ENCODE results near the gene MBD4. TPM values are rescaled to one million over a fixed set of nuclear protein-coding genes. Genes with fewer than 3 reads are reported as not detected.
"Not testable (repeated sequence)": the region's sequence is repeated elsewhere in the genome, so short reads cannot be mapped to it uniquely, and the experiment has no call there.

Gene MBD4
- total RNA-seq = 10 to 100 TPM; 18.0 to 39.8 (median 25.4) TPM

GRCh38 chr3:129439817-129440617 lies at the start of gene MBD4, which contains the start of gene IFT122:
TSS of gene MBD4 (minus strand) at chr3:129439948. CDS start at chr3:129439833, 115 bp downstream.
TSS of gene IFT122 (plus strand) at chr3:129440224. CDS start at chr3:129440331, 107 bp downstream.
- Histone ChIP-seq H3K4me3 (peak within 1 kb of the TSS; percentile 67 to 76 (median 69)), H3K27ac (peak within 1 kb of the TSS; percentile 85 to 90), H3K4me1 (replicated peaks in 1 of 2) (peaks cover 11 to 24% of the 10 kb centered on the region in 2 donors)
- in situ Hi-C loops (cut with MboI; ENCODE audit: low pct_unique_long_range_greater_than_20kb in 2 of 9, low sequenced_read_pairs in 9 of 9, unreplicated experiment in 9 of 9) = no loop called here
- peak; percentile 86 to 93 (median 90) for ATAC-seq (replicated peaks in 6 of 8)
- 0 to 5% (median 0%) methylated on average over 3 to 42 of the region's 75 CpGs; no CpG with 5 or more reads in 2 of the 10 experiments for WGBS, 10 experiments

- ATAC-seq (replicated peaks in 6 of 8); H3K27ac ChIP-seq; H3K4me1 ChIP-seq (replicated peaks in 1 of 2); H3K4me3 ChIP-seq: not testable (repeated sequence)
- WGBS, 10 experiments = 75 to 100% (median 100%) methylated on average over 1 to 4 of the region's 10 CpGs; no CpG with 5 or more reads in 5 of the 10 experiments
- in situ Hi-C loops (cut with MboI; ENCODE audit: low pct_unique_long_range_greater_than_20kb in 2 of 9, low sequenced_read_pairs in 9 of 9, unreplicated experiment in 9 of 9) = loop anchor here in 5 of 9 experiments (25.0 kb wide), 5 partner anchors 123 to 448 kb away; partner anchors contain the start of gene PLXND1 (in 1 of the 5)
Measured at GRCh38 chr3:129489258-129489657, 49.5 kb upstream of the MBD4 start.

- not testable (repeated sequence) for H3K4me1 ChIP-seq (replicated peaks in 1 of 2); H3K27ac ChIP-seq; H3K4me3 ChIP-seq; ATAC-seq (replicated peaks in 6 of 8)
- in situ Hi-C loops (cut with MboI; ENCODE audit: low pct_unique_long_range_greater_than_20kb in 2 of 9, low sequenced_read_pairs in 9 of 9, unreplicated experiment in 9 of 9) = loop anchor here in 5 of 9 experiments (25.0 kb wide), 5 partner anchors 124 to 449 kb away; partner anchors contain the start of gene PLXND1 (in 1 of the 5)
- WGBS, 10 experiments = 100% methylated on average over 1 of the region's 4 CpGs; no CpG with 5 or more reads in 8 of the 10 experiments
Measured at GRCh38 chr3:129487868-129488335, 48.2 kb upstream of the MBD4 start.

- peaks cover 6 to 7% of the 10 kb centered on the region in 2 donors for H3K4me1 ChIP-seq (replicated peaks in 1 of 2)
- 60 to 100% (median 95%) methylated on average over 1 to 6 of the region's 13 CpGs; no CpG with 5 or more reads in 5 of the 10 experiments for WGBS, 10 experiments
- H3K27ac ChIP-seq = no peak overlapping the region
- H3K4me3 ChIP-seq = no peak overlapping the region
- in situ Hi-C loops (cut with MboI; ENCODE audit: low pct_unique_long_range_greater_than_20kb in 2 of 9, low sequenced_read_pairs in 9 of 9, unreplicated experiment in 9 of 9) = loop anchor here in 5 of 9 experiments (25.0 kb wide), 5 partner anchors 125 to 450 kb away; partner anchors contain the start of gene PLXND1 (in 1 of the 5)
- ATAC-seq (replicated peaks in 6 of 8) = no peak
Measured at GRCh38 chr3:129487183-129487867, 47.6 kb upstream of the MBD4 start.

GRCh38 chr3:129486664-129487035 lies 46.9 kb upstream of the MBD4 start:
- Histone ChIP-seq H3K4me1 (replicated peaks in 1 of 2) (peaks cover 6 to 10% of the 10 kb centered on the region in 2 donors), H3K27ac (no peak overlapping the region), H3K4me3 (no peak overlapping the region)
- WGBS, 10 experiments = 100% methylated on average over 2 of the region's 2 CpGs; no CpG with 5 or more reads in 8 of the 10 experiments
- ATAC-seq (replicated peaks in 6 of 8) = no peak
- in situ Hi-C loops (cut with MboI; ENCODE audit: low pct_unique_long_range_greater_than_20kb in 2 of 9, low sequenced_read_pairs in 9 of 9, unreplicated experiment in 9 of 9) = loop anchor here in 5 of 9 experiments (25.0 kb wide), 5 partner anchors 126 to 451 kb away; partner anchors contain the start of gene PLXND1 (in 1 of the 5)

GRCh38 chr3:129485721-129486663 lies 46.2 kb upstream of the MBD4 start:
- peaks cover 7 to 15% of the 10 kb centered on the region in 2 donors for H3K4me1 ChIP-seq (replicated peaks in 1 of 2)
- ATAC-seq (replicated peaks in 6 of 8) = peak in 2 of 8 experiments; percentile 22 to 37
- in situ Hi-C loops (cut with MboI; ENCODE audit: low pct_unique_long_range_greater_than_20kb in 2 of 9, low sequenced_read_pairs in 9 of 9, unreplicated experiment in 9 of 9) = loop anchor here in 5 of 9 experiments (25.0 kb wide), 5 partner anchors 126 to 451 kb away; partner anchors contain the start of gene PLXND1 (in 1 of the 5)
- H3K27ac ChIP-seq = no peak overlapping the region
- WGBS, 10 experiments = 16 to 100% (median 66%) methylated on average over 1 to 9 of the region's 11 CpGs
- H3K4me3 ChIP-seq = no peak overlapping the region

- H3K4me3 ChIP-seq; ATAC-seq (replicated peaks in 6 of 8); H3K27ac ChIP-seq; H3K4me1 ChIP-seq (replicated peaks in 1 of 2): not testable (repeated sequence)
- in situ Hi-C loops (cut with MboI; ENCODE audit: low pct_unique_long_range_greater_than_20kb in 2 of 9, low sequenced_read_pairs in 9 of 9, unreplicated experiment in 9 of 9) = loop anchor here in 5 of 9 experiments (25.0 kb wide), 5 partner anchors 127 to 452 kb away; partner anchors contain the start of gene PLXND1 (in 1 of the 5)
- 80 to 100% (median 92%) methylated on average over 1 to 4 of the region's 6 CpGs; no CpG with 5 or more reads in 2 of the 10 experiments for WGBS, 10 experiments
Measured at GRCh38 chr3:129485146-129485545, 45.4 kb upstream of the MBD4 start.

- H3K27ac ChIP-seq = no peak overlapping the region
Measured at GRCh38 chr3:129483870-129484269, 44.1 kb upstream of the MBD4 start.

GRCh38 chr3:129482721-129483120 lies 43.0 kb upstream of the MBD4 start:
- in situ Hi-C loops (cut with MboI; ENCODE audit: low pct_unique_long_range_greater_than_20kb in 2 of 9, low sequenced_read_pairs in 9 of 9, unreplicated experiment in 9 of 9) = loop anchor here in 5 of 9 experiments (25.0 kb wide), 5 partner anchors 130 to 455 kb away; partner anchors contain the start of gene PLXND1 (in 1 of the 5)
- no peak for ATAC-seq (replicated peaks in 6 of 8)
- H3K4me3 ChIP-seq = no peak overlapping the region
- H3K4me1 ChIP-seq (replicated peaks in 1 of 2) = peaks cover 3 to 8% of the 10 kb centered on the region in 2 donors
- H3K27ac ChIP-seq = no peak overlapping the region
- 14 to 80% (median 50%) methylated on average over 1 of the region's 1 CpG; no CpG with 5 or more reads in 6 of the 10 experiments for WGBS, 10 experiments

More at GRCh38 chr3:129483870-129484269, 44.1 kb upstream of the MBD4 start:
- WGBS, 10 experiments = 37 to 82% (median 68%) methylated on average over 1 to 7 of the region's 8 CpGs; no CpG with 5 or more reads in 6 of the 10 experiments
- in situ Hi-C loops (cut with MboI; ENCODE audit: low pct_unique_long_range_greater_than_20kb in 2 of 9, low sequenced_read_pairs in 9 of 9, unreplicated experiment in 9 of 9) = loop anchor here in 5 of 9 experiments (25.0 kb wide), 5 partner anchors 128 to 453 kb away; partner anchors contain the start of gene PLXND1 (in 1 of the 5)
- Histone ChIP-seq H3K4me1 (replicated peaks in 1 of 2) (peaks cover 3 to 8% of the 10 kb centered on the region in 2 donors), H3K4me3 (no peak overlapping the region)
- no peak for ATAC-seq (replicated peaks in 6 of 8)

- peak in 7 of 8 experiments; percentile 32 to 88 (median 60) for ATAC-seq (replicated peaks in 6 of 8)
- 0 to 100% (median 85%) methylated on average over 1 to 5 of the region's 12 CpGs; no CpG with 5 or more reads in 2 of the 10 experiments for WGBS, 10 experiments
- Histone ChIP-seq H3K27ac (no peak overlapping the region), H3K4me1 (replicated peaks in 1 of 2) (peaks cover 3 to 8% of the 10 kb centered on the region in 2 donors), H3K4me3 (no peak overlapping the region)
- in situ Hi-C loops (cut with MboI; ENCODE audit: low pct_unique_long_range_greater_than_20kb in 2 of 9, low sequenced_read_pairs in 9 of 9, unreplicated experiment in 9 of 9) = loop anchor here in 5 of 9 experiments (25.0 kb wide), 5 partner anchors 130 to 455 kb away; partner anchors contain the start of gene PLXND1 (in 1 of the 5)
Measured at GRCh38 chr3:129481766-129482332, 42.1 kb upstream of the MBD4 start.

- H3K27ac ChIP-seq; H3K4me3 ChIP-seq; H3K4me1 ChIP-seq (replicated peaks in 1 of 2): not testable (repeated sequence)
- in situ Hi-C loops (cut with MboI; ENCODE audit: low pct_unique_long_range_greater_than_20kb in 2 of 9, low sequenced_read_pairs in 9 of 9, unreplicated experiment in 9 of 9) = loop anchor here in 5 of 9 experiments (25.0 kb wide), 5 partner anchors 131 to 456 kb away; partner anchors contain the start of gene PLXND1 (in 1 of the 5)
- 33 to 80% (median 42%) methylated on average over 1 to 2 of the region's 11 CpGs; no CpG with 5 or more reads in 7 of the 10 experiments for WGBS, 10 experiments
- peak; percentile 16 to 86 (median 58) for ATAC-seq (replicated peaks in 6 of 8)
Measured at GRCh38 chr3:129481225-129481765, 41.5 kb upstream of the MBD4 start.

Measured in motor neuron (in vitro differentiated cells).